Endothelial cell of umbilical vein (primary cell): ENCODE results near the gene TXNDC12. TPM values are rescaled to one million over a fixed set of nuclear protein-coding genes. Genes with fewer than 3 reads are reported as not detected.

Experiments used
- BruUV-seq: library from RNA; stranded (reverse); fragments of 400-500 nt; replicated peaks from 2 replicates; lab custom pipeline; 2021; lab: Mats Ljungman, UMichigan
- CTCF ChIA-PET: fragments of 300-600, 350-600 bp; sonication (Branson Sonifier 250); formaldehyde crosslinking; loops from one replicate; lab custom pipeline; 2021; ENCODE audit warnings: antibody characterized with exemption, inconsistent platforms; lab: Charles Lee
- POLR2A ChIA-PET: fragments of 300-600, 350-600 bp; sonication (Branson Sonifier 250); formaldehyde crosslinking; loops from one replicate; lab custom pipeline; 2021; ENCODE audit warnings: antibody characterized with exemption, inconsistent platforms; lab: Charles Lee
- DNase-seq: peaks from one replicate; pipeline ENCODE4 v3.0.0-alpha.2; 2011; ENCODE audit warnings: low read depth, low spot score
- FAIRE-seq: peaks from 2 replicates; lab custom pipeline; 2011; peaks lifted over from hg19 to GRCh38; lab: Jason Lieb, UNC
- H2AFZ ChIP-seq: 2 replicates; pipeline ENCODE4 v1.6.0; 2012; ENCODE audit warnings: low read depth, low read length, control low read depth, inconsistent platforms
- H3K27ac ChIP-seq: 2 replicates; pipeline ENCODE4 v1.5.1; 2011; ENCODE audit warnings: low read depth, mild to moderate bottlenecking, control low read depth, low read length, moderate library complexity; ENCODE audit not compliant: insufficient read depth
- H3K27me3 ChIP-seq, 2 experiments: 2 replicates each; pipeline versions ENCODE4 v1.6.0 to v1.6.1; 2011; ENCODE audit warnings: low read length in 2 of 2, mixed read lengths in 1 of 2; ENCODE audit not compliant: control insufficient read depth in 2 of 2, insufficient read depth in 2 of 2
- H3K36me3 ChIP-seq, 2 experiments: 2 replicates in 1 of 2; 3 replicates in 1 of 2; pipeline ENCODE4 v1.5.1; 2011; ENCODE audit warnings: low read length in 2 of 2, mild to moderate bottlenecking in 1 of 2, moderate library complexity in 1 of 2; ENCODE audit not compliant: control insufficient read depth in 2 of 2, insufficient read depth in 2 of 2; ENCODE audit errors: extremely low read depth in 1 of 2
- H3K4me1 ChIP-seq: 3 replicates; pipeline ENCODE4 v1.5.1; 2011; ENCODE audit warnings: mild to moderate bottlenecking, low read length; ENCODE audit not compliant: control insufficient read depth, insufficient read depth; ENCODE audit errors: extremely low read depth
- H3K4me2 ChIP-seq: 2 replicates; pipeline ENCODE4 v1.6.1; 2011; ENCODE audit warnings: low read length, control low read depth, mixed read lengths; ENCODE audit not compliant: insufficient read depth
- H3K4me3 ChIP-seq, 3 experiments: fragments of 200-600 bp in 1 of 3; sonication (generic), shearing (Covaris generic) in 1 of 3; replicated peaks in 1 of 3; 2 replicates each; pipeline ENCODE4 v1.5.1; 2011 to 2016; ENCODE audit warnings: control low read depth in 3 of 3, low read length in 3 of 3, mild to moderate bottlenecking in 2 of 3, inconsistent platforms in 1 of 3, low read depth in 1 of 3, moderate library complexity in 1 of 3; ENCODE audit not compliant: insufficient read depth in 1 of 3
- H3K79me2 ChIP-seq: 2 replicates; pipeline ENCODE4 v1.6.0; 2012; ENCODE audit warnings: low read length, inconsistent platforms; ENCODE audit not compliant: control insufficient read depth, insufficient read depth
- H3K9ac ChIP-seq: replicated peaks from 2 replicates; pipeline ENCODE3; 2011; ENCODE audit warnings: low read length, control low read depth; ENCODE audit not compliant: insufficient read depth; ENCODE audit errors: extremely low read depth
- H3K9me1 ChIP-seq: replicated peaks from 3 replicates; pipeline ENCODE4 v1.6.0; 2011; ENCODE audit warnings: mild to moderate bottlenecking, low read length; ENCODE audit not compliant: control insufficient read depth, insufficient read depth; ENCODE audit errors: extremely low read depth
- H3K9me3 ChIP-seq: replicated peaks from 2 replicates; pipeline ENCODE4 v1.5.1; 2012; ENCODE audit warnings: low read length, inconsistent platforms; ENCODE audit not compliant: control insufficient read depth, insufficient read depth
- H4K20me1 ChIP-seq: replicated peaks from 2 replicates; pipeline ENCODE3; 2011; ENCODE audit warnings: mild to moderate bottlenecking, low read length; ENCODE audit not compliant: control insufficient read depth, insufficient read depth; ENCODE audit errors: extremely low read depth
- EZH2 ChIP-seq: IDR thresholded peaks from 2 replicates; pipeline ENCODE4 v1.6.1; 2012; ENCODE audit warnings: borderline replicate concordance, low read depth, mild to moderate bottlenecking, moderate library complexity, low read length, inconsistent platforms; ENCODE audit not compliant: severe bottlenecking
- FOS ChIP-seq: IDR thresholded peaks from 2 replicates; pipeline ENCODE4 v1.6.1; 2011; ENCODE audit warnings: mild to moderate bottlenecking, low read length, moderate library complexity, borderline replicate concordance; ENCODE audit not compliant: insufficient read depth
- GATA2 ChIP-seq: IDR thresholded peaks from 2 replicates; pipeline ENCODE4 v1.7.0; 2011; ENCODE audit warnings: low read depth, mild to moderate bottlenecking, moderate library complexity, mixed read lengths, low read length; ENCODE audit not compliant: insufficient read length, insufficient read depth
- JUN ChIP-seq: IDR thresholded peaks from 2 replicates; pipeline ENCODE4 v1.6.1; 2011; ENCODE audit warnings: borderline replicate concordance, low read depth; ENCODE audit not compliant: insufficient read length, insufficient read depth
- MYC ChIP-seq: IDR thresholded peaks from one replicate; pipeline ENCODE4 v1.6.1; 2011; ENCODE audit warnings: mild to moderate bottlenecking, low read depth, low read length
- POLR2A ChIP-seq: IDR thresholded peaks from 2 replicates; pipeline ENCODE4 v1.6.1; 2012; ENCODE audit warnings: low read depth, mild to moderate bottlenecking, control low read depth, low read length
- POLR2AphosphoS5 ChIP-seq: IDR thresholded peaks from 2 replicates; pipeline ENCODE4 v1.6.1; 2012; ENCODE audit warnings: low read depth, mild to moderate bottlenecking, control low read depth, low read length, moderate library complexity; ENCODE audit not compliant: insufficient read depth
- dilution Hi-C: fragments of 300-500 bp; cut with MboI; formaldehyde crosslinking; loops from one replicate; pipeline ENCODE4 v1.15.0; 2019; ENCODE audit warnings: low sequenced_read_pairs; ENCODE audit not compliant: extremely low pct_ligation_motif_present
- intact Hi-C: fragments of 100-400 bp; cut with micrococcal nuclease; formaldehyde crosslinking; loops from one replicate; pipeline ENCODE4 v1.10.0; 2022
- polyA plus RNA-seq, 4 experiments: library from polyadenylated mRNA; depleted of rRNA in 3 of 4; stranded (reverse) in 3 of 4; unstranded in 1 of 4; fragments of >200 nt; gene quantifications; 2 replicates each; pipeline versions ENCODE4 v1.2.1 to v1.2.3, GENCODE V29; 2011 to 2012; ENCODE audit warnings: missing spikeins in 1 of 4
- total RNA-seq: library from RNA; stranded (reverse); gene quantifications from 2 replicates; pipeline ENCODE4 v1.2.3, GENCODE V29; 2021
- TF ChIP-seq, protein P1 (sequence below): IDR thresholded peaks from 2 replicates; pipeline ENCODE4 v1.6.1; 2011; ENCODE audit not compliant: insufficient read depth, insufficient read length
- TF ChIP-seq, protein P2 (sequence below), 2 donors: IDR thresholded peaks; 1 replicate in 1 of 2; 2 replicates in 1 of 2; pipeline ENCODE4 v1.5.1; 2011; ENCODE audit warnings: low read length in 2 of 2, mild to moderate bottlenecking in 2 of 2, moderate library complexity in 2 of 2, control low read depth in 1 of 2, inconsistent platforms in 1 of 2, low read depth in 1 of 2; ENCODE audit not compliant: insufficient read depth in 1 of 2; ENCODE audit errors: extremely low read depth in 1 of 2

TXNDC12 gene
- total and polyA plus RNA-seq, 2 donors (not counting 3 experiments of a cell fraction or from before 2014, with no cell fraction given) = 33.7 to 57.4 TPM

- no peak overlapping the region for H3K27ac ChIP-seq
- H3K9me1 ChIP-seq = no peaks in the 10 kb centered on the region
- no peak overlapping the region for H3K4me3 ChIP-seq
- intact Hi-C loops (no loop called here), dilution Hi-C loops (no loop called here)
- H3K4me1 ChIP-seq = no peaks in the 10 kb centered on the region
- no peak overlapping the region for H2AFZ ChIP-seq
- H3K4me2 ChIP-seq = no peak overlapping the region
- peaks cover 0 to 4% of the 10 kb centered on the region in 2 experiments for H3K27me3 ChIP-seq
- DNase-seq (no peak), FAIRE-seq (no peak)
- no peak overlapping the region for H3K9ac ChIP-seq
- no peaks in the 10 kb centered on the region for H3K79me2 ChIP-seq
- no peaks in the 10 kb centered on the region for H3K9me3 ChIP-seq
- TF ChIP-seq, protein P1, sequence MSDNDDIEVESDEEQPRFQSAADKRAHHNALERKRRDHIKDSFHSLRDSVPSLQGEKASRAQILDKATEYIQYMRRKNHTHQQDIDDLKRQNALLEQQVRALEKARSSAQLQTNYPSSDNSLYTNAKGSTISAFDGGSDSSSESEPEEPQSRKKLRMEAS = no peak
- no peak for TF ChIP-seq FOS
- H4K20me1 ChIP-seq = no peaks in the 10 kb centered on the region
- ChIA-PET POLR2A (no interaction called here), CTCF (no interaction called here)
- BruUV-seq = no TSS peak
- H3K36me3 ChIP-seq = no peaks in the 10 kb centered on the region
Observed at GRCh38 chr1:52102336-52103013, 47.5 kb upstream of the TXNDC12 start.

DNA sequence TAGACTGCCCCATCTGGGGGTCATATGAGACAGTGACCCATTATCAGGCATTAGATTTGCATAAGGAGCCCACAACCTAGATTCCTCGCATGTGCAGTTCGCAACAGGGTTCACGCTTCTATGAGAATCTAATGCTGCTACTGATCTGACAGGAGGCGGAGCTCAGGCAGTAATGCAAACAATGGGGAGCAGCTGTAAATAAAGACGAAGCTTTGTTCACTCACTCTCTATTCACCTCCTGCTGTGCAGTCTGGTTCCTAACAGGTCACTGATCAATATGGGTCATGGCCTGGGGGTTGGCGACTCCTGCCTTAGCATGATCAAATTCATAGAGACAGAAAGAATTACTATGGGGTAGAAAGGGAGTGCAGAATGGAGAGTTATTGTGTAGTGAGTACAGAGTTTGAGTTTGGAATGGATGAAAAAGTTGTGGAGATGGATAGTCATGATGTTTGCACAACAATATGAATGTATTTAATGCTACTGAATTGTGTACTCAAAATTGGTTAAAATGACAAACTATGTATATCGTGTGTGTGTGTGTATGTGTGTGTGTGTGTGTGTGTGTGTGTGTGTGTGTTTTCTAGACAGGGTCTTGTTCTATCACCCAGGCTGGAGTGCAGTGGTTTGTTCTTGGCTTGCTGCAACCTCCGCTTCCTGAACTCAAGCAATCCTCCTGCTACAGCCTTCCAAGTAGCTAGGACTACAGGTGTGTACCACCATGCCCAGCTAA lies 43.3 kb upstream of the TXNDC12 start:
- H3K9ac ChIP-seq = no peak overlapping the region
- DNase-seq = no peak
- TF ChIP-seq POLR2AphosphoS5 (no peak), MYC (no peak), GATA2 (no peak), FOS (no peak), EZH2 (no peak), JUN (no peak), POLR2A (no peak)
- TF ChIP-seq, protein P2, sequence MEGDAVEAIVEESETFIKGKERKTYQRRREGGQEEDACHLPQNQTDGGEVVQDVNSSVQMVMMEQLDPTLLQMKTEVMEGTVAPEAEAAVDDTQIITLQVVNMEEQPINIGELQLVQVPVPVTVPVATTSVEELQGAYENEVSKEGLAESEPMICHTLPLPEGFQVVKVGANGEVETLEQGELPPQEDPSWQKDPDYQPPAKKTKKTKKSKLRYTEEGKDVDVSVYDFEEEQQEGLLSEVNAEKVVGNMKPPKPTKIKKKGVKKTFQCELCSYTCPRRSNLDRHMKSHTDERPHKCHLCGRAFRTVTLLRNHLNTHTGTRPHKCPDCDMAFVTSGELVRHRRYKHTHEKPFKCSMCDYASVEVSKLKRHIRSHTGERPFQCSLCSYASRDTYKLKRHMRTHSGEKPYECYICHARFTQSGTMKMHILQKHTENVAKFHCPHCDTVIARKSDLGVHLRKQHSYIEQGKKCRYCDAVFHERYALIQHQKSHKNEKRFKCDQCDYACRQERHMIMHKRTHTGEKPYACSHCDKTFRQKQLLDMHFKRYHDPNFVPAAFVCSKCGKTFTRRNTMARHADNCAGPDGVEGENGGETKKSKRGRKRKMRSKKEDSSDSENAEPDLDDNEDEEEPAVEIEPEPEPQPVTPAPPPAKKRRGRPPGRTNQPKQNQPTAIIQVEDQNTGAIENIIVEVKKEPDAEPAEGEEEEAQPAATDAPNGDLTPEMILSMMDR (IDR thresholded peaks at IDR 0.05; ENCODE audit: extremely low read depth in 1 of 2, insufficient read depth in 1 of 2, low read depth in 1 of 2, low read length in 2 of 2) = no peak
- TF ChIP-seq, protein P1 = no peak
- no peaks in the 10 kb centered on the region for H4K20me1 ChIP-seq
- H3K27ac ChIP-seq = no peak overlapping the region
- no peaks in the 10 kb centered on the region for H3K9me3 ChIP-seq
- ChIA-PET CTCF (no interaction called here), POLR2A (no interaction called here)
- no peak overlapping the region for H2AFZ ChIP-seq
- no peaks in the 10 kb centered on the region for H3K36me3 ChIP-seq
- H3K79me2 ChIP-seq = no peaks in the 10 kb centered on the region
- no peaks in the 10 kb centered on the region for H3K9me1 ChIP-seq
- H3K27me3 ChIP-seq = peaks cover 0 to 4% of the 10 kb centered on the region in 2 experiments
- H3K4me1 ChIP-seq = no peaks in the 10 kb centered on the region
- peak; percentile 69 for FAIRE-seq
- no peak overlapping the region for H3K4me3 ChIP-seq
- no TSS peak for BruUV-seq
- H3K4me2 ChIP-seq = no peak overlapping the region
- dilution Hi-C loops (no loop called here), intact Hi-C loops (no loop called here)
